Upper lobe of right lung (tissue), 1 donor: Measurements from ENCODE around the gene KIAA1614. TPM values are rescaled to one million over a fixed set of nuclear protein-coding genes. Genes with fewer than 3 reads are reported as not detected.

Source experiments
- ATAC-seq: fragments of 200-7000 bp; cut with Tn5 transposase; one replicate; pipeline ENCODE4 v1.9.1; 2020; ENCODE audit warnings: mild to moderate bottlenecking, moderate library complexity
- DNase-seq: peaks from one replicate; pipeline ENCODE4 v3.0.0-alpha.2; 2020
- H3K27ac ChIP-seq: fragments of 200-600 bp; one replicate; pipeline ENCODE4 v1.8.0; 2022
- H3K27me3 ChIP-seq: fragments of 200-600 bp; one replicate; pipeline ENCODE4 v1.8.0; 2022; ENCODE audit warnings: mild to moderate bottlenecking
- H3K36me3 ChIP-seq: fragments of 200-600 bp; one replicate; pipeline ENCODE4 v1.8.0; 2022
- H3K4me1 ChIP-seq: fragments of 200-600 bp; one replicate; pipeline ENCODE4 v1.8.0; 2022
- H3K4me3 ChIP-seq: fragments of 200-600 bp; one replicate; pipeline ENCODE4 v1.8.0; 2022; ENCODE audit warnings: mild to moderate bottlenecking
- H3K9me3 ChIP-seq: fragments of 200-600 bp; one replicate; pipeline ENCODE4 v1.8.0; 2022
- CTCF ChIP-seq: fragments of 200-600 bp; IDR thresholded peaks from one replicate; pipeline ENCODE4 v1.8.0; 2022; ENCODE audit warnings: antibody characterized with exemption
- intact Hi-C: fragments of 100-400 bp; cut with DNase I; formaldehyde crosslinking; loops from one replicate; pipeline ENCODE4 v1.11.0; 2022
- total RNA-seq: library from RNA; stranded (reverse); fragmentation: NEBNext Ultra II Directional; extraction: Animal tissue kit (Norgen Biotek cat#: 25700); gene quantifications from one replicate; pipeline ENCODE4 v1.2.1, GENCODE V29; 2021
- donor health status: DM: no; HTN: yes; CAD: no; lungs with severe emphysema.

The KIAA1614 gene
- total RNA-seq, 1 donor from 2014 or later = 5.5 TPM

- Histone ChIP-seq H3K9me3 (no peaks in the 10 kb centered on the region), H3K4me1 (no peaks in the 10 kb centered on the region), H3K4me3 (no peak overlapping the region), H3K27ac (no peak overlapping the region), H3K27me3 (no peaks in the 10 kb centered on the region), H3K36me3 (no peaks in the 10 kb centered on the region)
- intact Hi-C loops = no loop called here
- no peak for TF ChIP-seq CTCF
- DNase-seq (no peak), ATAC-seq (no peak)
These were observed 10.2 kb upstream of the KIAA1614 start for GRCh38 chr1:180902541-180902940.

- Histone ChIP-seq H3K4me3 (no peak overlapping the region), H3K9me3 (no peaks in the 10 kb centered on the region), H3K4me1 (no peaks in the 10 kb centered on the region), H3K27me3 (no peaks in the 10 kb centered on the region), H3K36me3 (no peaks in the 10 kb centered on the region), H3K27ac (no peak overlapping the region)
- intact Hi-C loops = no loop called here
- no peak for ATAC-seq
- DNase-seq = no peak
- no peak for TF ChIP-seq CTCF
These were observed 6.8 kb upstream of the KIAA1614 start for GRCh38 chr1:180905927-180906326.

GRCh38 chr1:180906511-180906910 is 6.2 kb upstream of the KIAA1614 start:
- H3K9me3 ChIP-seq = no peaks in the 10 kb centered on the region
- no peak for ATAC-seq
- intact Hi-C loops = no loop called here

GRCh38 chr1:180907313-180908055 is 5.2 kb upstream of the KIAA1614 start:
- TF ChIP-seq CTCF = no peak
- no peak overlapping the region for H3K27ac ChIP-seq
- intact Hi-C loops = no loop called here
- no peak overlapping the region for H3K4me3 ChIP-seq
- DNase-seq = no peak
- no peaks in the 10 kb centered on the region for H3K36me3 ChIP-seq
- peaks cover 8% of the 10 kb centered on the region for H3K27me3 ChIP-seq
- no peak for ATAC-seq
- no peaks in the 10 kb centered on the region for H3K9me3 ChIP-seq
- no peaks in the 10 kb centered on the region for H3K4me1 ChIP-seq

More at GRCh38 chr1:180906511-180906910, 6.2 kb upstream of the KIAA1614 start:
- Histone ChIP-seq H3K4me3 (no peak overlapping the region), H3K27me3 (peaks cover 4% of the 10 kb centered on the region), H3K36me3 (no peaks in the 10 kb centered on the region), H3K27ac (no peak overlapping the region), H3K4me1 (no peaks in the 10 kb centered on the region)
- DNase-seq = no peak
- no peak for TF ChIP-seq CTCF

- Histone ChIP-seq H3K27ac (no peak overlapping the region), H3K4me1 (no peaks in the 10 kb centered on the region), H3K36me3 (no peaks in the 10 kb centered on the region), H3K27me3 (peaks cover 8% of the 10 kb centered on the region), H3K4me3 (no peak overlapping the region), H3K9me3 (no peaks in the 10 kb centered on the region)
- ATAC-seq (no peak), DNase-seq (no peak)
- TF ChIP-seq CTCF = no peak
- intact Hi-C loops = no loop called here
These were observed 4.5 kb upstream of the KIAA1614 start for GRCh38 chr1:180908074-180908765.
